Vagina (tissue), 2 donors: ENCODE data around the gene HPN.

ENCODE experiments used
- POLR2A ChIP-seq, 2 donors: fragments of 450-650 bp; IDR thresholded peaks; one replicate each; pipeline ENCODE4 v1.6.1; 2017; ENCODE audit warnings: antibody characterized with exemption in 2 of 2, mild to moderate bottlenecking in 2 of 2, moderate library complexity in 2 of 2
- POLR2AphosphoS5 ChIP-seq, 2 donors: sonication (generic); formaldehyde crosslinking; IDR thresholded peaks; one replicate each; pipeline ENCODE4 v1.9.0; 2017; ENCODE audit warnings: antibody characterized with exemption in 2 of 2, mild to moderate bottlenecking in 2 of 2, low read depth in 1 of 2; ENCODE audit not compliant: insufficient read depth in 1 of 2
- TF ChIP-seq, protein P1 (sequence below), 3 experiments: fragments of 450-650 bp in 2 of 3; fragments of 200-600 bp in 1 of 3; sonication (generic) in 1 of 3; IDR thresholded peaks; one replicate each; pipeline ENCODE4 v1.5.1; 2017 to 2019; ENCODE audit warnings: antibody characterized with exemption in 3 of 3, mild to moderate bottlenecking in 2 of 3, moderate library complexity in 2 of 3

DNA sequence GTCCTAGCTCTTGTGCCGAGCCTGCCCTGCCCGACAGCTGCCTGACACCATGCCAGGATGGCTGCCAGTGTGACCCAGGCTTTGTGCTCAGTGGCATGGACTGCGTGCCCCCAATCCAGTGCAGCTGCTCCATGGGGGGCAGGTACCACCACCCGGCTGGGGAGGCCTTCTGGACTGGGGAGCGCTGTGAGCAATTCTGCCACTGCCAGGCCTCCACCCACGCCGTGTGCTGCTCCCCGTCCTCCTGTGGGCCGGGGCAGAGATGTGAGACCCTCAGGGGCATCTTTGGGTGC is 64.7 kb downstream of the HPN start:
- TF ChIP-seq POLR2AphosphoS5 (IDR thresholded peaks at IDR 0.05; ENCODE audit: insufficient read depth in 1 of 2, low read depth in 1 of 2) (no peak), POLR2A (IDR thresholded peaks at IDR 0.05) (no peak)
- TF ChIP-seq, protein P1, sequence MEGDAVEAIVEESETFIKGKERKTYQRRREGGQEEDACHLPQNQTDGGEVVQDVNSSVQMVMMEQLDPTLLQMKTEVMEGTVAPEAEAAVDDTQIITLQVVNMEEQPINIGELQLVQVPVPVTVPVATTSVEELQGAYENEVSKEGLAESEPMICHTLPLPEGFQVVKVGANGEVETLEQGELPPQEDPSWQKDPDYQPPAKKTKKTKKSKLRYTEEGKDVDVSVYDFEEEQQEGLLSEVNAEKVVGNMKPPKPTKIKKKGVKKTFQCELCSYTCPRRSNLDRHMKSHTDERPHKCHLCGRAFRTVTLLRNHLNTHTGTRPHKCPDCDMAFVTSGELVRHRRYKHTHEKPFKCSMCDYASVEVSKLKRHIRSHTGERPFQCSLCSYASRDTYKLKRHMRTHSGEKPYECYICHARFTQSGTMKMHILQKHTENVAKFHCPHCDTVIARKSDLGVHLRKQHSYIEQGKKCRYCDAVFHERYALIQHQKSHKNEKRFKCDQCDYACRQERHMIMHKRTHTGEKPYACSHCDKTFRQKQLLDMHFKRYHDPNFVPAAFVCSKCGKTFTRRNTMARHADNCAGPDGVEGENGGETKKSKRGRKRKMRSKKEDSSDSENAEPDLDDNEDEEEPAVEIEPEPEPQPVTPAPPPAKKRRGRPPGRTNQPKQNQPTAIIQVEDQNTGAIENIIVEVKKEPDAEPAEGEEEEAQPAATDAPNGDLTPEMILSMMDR (IDR thresholded peaks at IDR 0.05) = no peak
